SJCRH30 (cell line): ENCODE measurements around the gene NBEA. TPM values are rescaled to one million over a fixed set of nuclear protein-coding genes. Genes with fewer than 3 reads are reported as not detected.

Source experiments
- DNase-seq, 2 experiments: peaks; one replicate each; pipeline ENCODE4 v3.0.0-alpha.2; 2015 to 2020
- H3K27ac ChIP-seq: fragments of 250-450 bp; sonication (Bioruptor Pico); 2 replicates; pipeline ENCODE4 v1.5.1; 2020; ENCODE audit warnings: mild to moderate bottlenecking, moderate library complexity
- H3K27me3 ChIP-seq: fragments of 250-450 bp; sonication (Bioruptor Pico); 2 replicates; pipeline ENCODE4 v1.5.1; 2020; ENCODE audit warnings: mild to moderate bottlenecking, moderate library complexity
- H3K36me3 ChIP-seq: fragments of 250-450 bp; sonication (Bioruptor Pico); 2 replicates; pipeline ENCODE4 v1.5.1; 2020; ENCODE audit warnings: mild to moderate bottlenecking, moderate library complexity
- H3K4me1 ChIP-seq: fragments of 250-450 bp; sonication (Bioruptor Pico); 2 replicates; pipeline ENCODE4 v1.5.1; 2020; ENCODE audit warnings: mild to moderate bottlenecking, moderate library complexity
- H3K4me3 ChIP-seq: fragments of 250-450 bp; sonication (Bioruptor Pico); 2 replicates; pipeline ENCODE4 v1.5.1; 2020; ENCODE audit warnings: mild to moderate bottlenecking, moderate library complexity
- H3K9me3 ChIP-seq: fragments of 250-450 bp; sonication (Bioruptor Pico); replicated peaks from 2 replicates; pipeline ENCODE4 v1.5.1; 2020; ENCODE audit warnings: mild to moderate bottlenecking, moderate library complexity
- total RNA-seq: library from RNA; depleted of rRNA; stranded (reverse); fragments of >200 nt; shearing (Covaris generic); gene quantifications from 2 replicates; pipeline ENCODE4 v1.2.3, GENCODE V29; 2014

NBEA gene
- total RNA-seq, 1 experiment from 2014 or later: 5.3 TPM

DNA sequence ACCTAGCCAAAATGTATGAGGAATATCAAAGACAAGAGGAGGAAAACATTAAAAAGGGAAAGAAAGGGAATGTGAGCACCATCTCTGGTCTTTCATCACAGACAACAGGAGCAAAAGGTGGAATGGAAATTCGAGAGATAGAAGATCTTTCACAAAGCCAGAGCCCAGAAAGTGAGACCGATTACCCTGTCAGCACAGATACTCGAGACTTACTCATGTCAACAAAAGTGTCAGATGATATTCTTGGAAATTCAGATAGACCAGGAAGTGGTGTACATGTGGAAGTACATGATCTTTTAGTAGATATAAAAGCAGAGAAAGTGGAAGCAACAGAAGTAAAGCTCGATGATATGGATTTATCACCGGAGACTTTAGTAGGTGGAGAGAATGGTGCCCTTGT, 217.0 kb downstream of the NBEA start:
- H3K4me1 ChIP-seq: no peaks in the 10 kb centered on the region
- no peaks in the 10 kb centered on the region for H3K9me3 ChIP-seq
- no peak for DNase-seq
- H3K27me3 ChIP-seq: no peaks in the 10 kb centered on the region
- no peak overlapping the region for H3K27ac ChIP-seq
- H3K4me3 ChIP-seq: no peak overlapping the region
- H3K36me3 ChIP-seq: no peaks in the 10 kb centered on the region; the same call in 1 of the 2 replicates

DNA sequence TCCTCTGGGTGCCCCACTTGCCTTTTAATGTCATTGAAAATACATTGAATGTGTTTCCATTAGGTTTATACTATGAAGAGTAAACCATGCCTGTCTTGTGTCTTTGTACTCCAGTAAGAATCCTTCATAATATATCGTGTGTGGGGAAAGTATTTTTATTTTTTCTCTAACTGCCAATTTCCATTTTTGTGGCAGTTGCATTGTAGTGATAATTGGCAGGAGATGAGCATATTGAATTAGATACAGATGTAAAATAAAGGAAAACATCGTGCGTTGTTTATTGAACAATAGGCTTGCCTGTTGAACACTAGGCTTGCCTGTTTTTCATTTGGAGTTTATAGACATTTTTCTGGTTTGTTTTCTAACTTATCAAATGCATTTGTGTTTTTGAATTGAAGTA, 218.8 kb downstream of the NBEA start:
- no peaks in the 10 kb centered on the region for H3K9me3 ChIP-seq
- H3K4me3 ChIP-seq: no peak overlapping the region
- no peaks in the 10 kb centered on the region for H3K4me1 ChIP-seq
- DNase-seq: no peak
- H3K36me3 ChIP-seq: no peaks in the 10 kb centered on the region; the same call in 1 of the 2 replicates
- no peaks in the 10 kb centered on the region for H3K27me3 ChIP-seq
- H3K27ac ChIP-seq: no peak overlapping the region

DNA sequence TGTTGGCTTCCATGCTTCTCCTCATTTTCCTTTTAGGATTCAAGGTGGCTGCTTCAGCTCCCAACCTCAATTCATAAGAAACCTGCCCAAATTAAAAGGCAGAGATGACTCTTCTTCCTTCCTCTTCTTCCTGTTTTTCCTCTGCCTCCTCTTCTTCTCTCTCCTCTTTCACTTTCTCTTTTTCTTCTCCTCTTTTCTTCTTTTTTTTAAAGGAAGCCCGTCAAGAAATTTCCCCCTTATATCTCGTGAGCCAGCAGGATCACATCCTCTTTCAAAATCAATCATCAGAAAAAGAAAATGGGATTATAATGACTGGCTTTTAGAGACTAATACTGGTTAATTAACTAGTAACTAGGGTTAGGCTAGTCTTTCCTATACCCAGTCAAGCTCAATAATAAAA, 220.3 kb downstream of the NBEA start:
- Histone ChIP-seq H3K27me3 (no peaks in the 10 kb centered on the region), H3K4me3 (no peak overlapping the region), H3K36me3 (no peaks in the 10 kb centered on the region), H3K9me3 (no peaks in the 10 kb centered on the region), H3K27ac (no peak overlapping the region), H3K4me1 (no peaks in the 10 kb centered on the region)
- no peak for DNase-seq

DNA sequence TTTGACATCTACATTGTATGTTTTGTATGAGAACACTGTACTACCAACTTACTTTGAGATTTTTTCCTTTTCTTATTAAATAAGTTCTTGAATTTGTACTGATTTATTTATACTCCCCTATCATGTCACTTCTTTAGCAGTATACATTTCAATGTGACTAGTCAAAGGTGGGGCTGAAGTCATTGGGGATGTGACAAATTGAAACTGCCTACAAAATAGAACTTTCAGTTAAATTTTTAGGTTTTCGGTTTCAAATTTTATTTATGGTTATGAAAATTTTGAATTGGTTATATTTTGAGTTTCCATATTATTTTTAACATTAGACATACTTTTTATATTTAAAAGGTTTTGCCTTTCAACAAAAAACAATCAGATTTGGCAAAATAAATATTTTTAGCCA, 221.6 kb downstream of the NBEA start:
- Histone ChIP-seq H3K4me3 (no peak overlapping the region), H3K27me3 (no peaks in the 10 kb centered on the region), H3K27ac (no peak overlapping the region), H3K9me3 (no peaks in the 10 kb centered on the region), H3K4me1 (no peaks in the 10 kb centered on the region), H3K36me3 (no peaks in the 10 kb centered on the region)
- no peak for DNase-seq

DNA sequence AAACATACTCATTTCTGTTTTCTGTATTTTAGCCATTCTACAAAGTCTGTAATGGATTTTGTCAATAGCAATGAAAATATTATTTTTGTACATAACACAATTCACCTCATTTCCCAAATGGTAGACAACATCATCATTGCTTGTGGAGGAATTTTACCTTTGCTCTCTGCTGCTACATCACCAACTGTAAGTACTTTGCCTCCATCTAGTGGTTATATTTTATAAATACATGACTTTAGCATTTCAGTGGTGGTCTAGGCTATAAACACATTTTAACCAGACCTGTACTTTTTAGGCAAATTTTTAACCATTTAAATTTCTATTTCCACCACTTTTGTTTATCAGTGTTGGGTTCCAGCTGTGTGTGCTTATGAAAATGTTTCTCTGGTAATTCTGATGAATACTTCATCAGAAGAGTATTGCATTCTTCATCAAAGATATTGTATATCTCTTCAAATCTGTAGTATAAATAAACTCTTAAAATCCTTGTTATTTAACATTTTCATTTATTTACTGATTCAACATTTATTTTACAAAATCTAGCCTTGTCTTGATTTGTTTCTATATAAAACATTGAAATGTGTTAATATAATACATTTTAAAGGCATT, 222.4 kb downstream of the NBEA start:
- Histone ChIP-seq H3K4me1 (no peaks in the 10 kb centered on the region), H3K4me3 (no peak overlapping the region), H3K36me3 (no peaks in the 10 kb centered on the region), H3K9me3 (no peaks in the 10 kb centered on the region), H3K27me3 (no peaks in the 10 kb centered on the region), H3K27ac (no peak overlapping the region)
- DNase-seq: peak in 1 of 2 experiments; percentile 65

DNA sequence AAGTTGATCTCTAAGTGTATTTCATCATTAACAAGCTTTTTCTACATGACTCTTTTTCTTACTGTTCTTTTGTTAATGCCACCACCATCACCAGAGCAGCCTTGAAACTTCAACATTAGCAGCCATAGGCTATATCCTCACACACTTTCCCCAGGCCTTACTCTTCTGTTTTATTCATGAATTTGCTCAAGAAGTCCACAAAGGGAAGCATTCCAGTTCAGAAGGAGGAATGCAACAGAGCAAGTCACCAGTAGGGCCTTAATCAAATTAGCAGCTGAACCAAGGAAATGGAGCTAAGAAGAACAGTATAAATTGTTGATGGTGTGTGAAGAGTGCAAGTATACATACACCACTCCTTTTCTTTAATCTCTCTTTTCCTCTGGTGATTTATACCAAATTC, 223.1 kb downstream of the NBEA start:
- Histone ChIP-seq H3K4me3 (no peak overlapping the region), H3K9me3 (no peaks in the 10 kb centered on the region), H3K27ac (no peak overlapping the region), H3K4me1 (no peaks in the 10 kb centered on the region), H3K36me3 (no peaks in the 10 kb centered on the region), H3K27me3 (no peaks in the 10 kb centered on the region)
- no peak for DNase-seq

DNA sequence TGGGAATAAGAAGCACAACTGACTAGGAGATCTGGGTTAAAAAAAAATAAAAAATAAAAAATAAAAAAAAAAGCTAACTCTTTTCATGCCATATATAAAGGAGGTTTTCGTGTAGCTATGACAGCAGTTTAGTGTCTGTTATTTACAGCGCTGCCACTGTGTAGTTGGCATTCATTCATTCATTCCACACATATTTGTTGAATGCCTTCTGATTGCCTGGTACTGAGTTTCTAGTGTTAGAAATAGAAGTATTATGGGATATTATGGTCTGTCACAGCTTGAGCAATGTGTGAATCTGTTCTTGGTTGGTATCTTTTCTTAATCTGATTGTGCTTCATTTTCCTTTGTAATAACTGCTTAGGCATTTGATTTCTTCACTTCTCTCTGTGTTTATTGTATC, 237.4 kb downstream of the NBEA start:
- Histone ChIP-seq H3K4me1 (no peaks in the 10 kb centered on the region), H3K4me3 (no peak overlapping the region), H3K36me3 (no peaks in the 10 kb centered on the region), H3K27me3 (no peaks in the 10 kb centered on the region), H3K27ac (no peak overlapping the region), H3K9me3 (no peaks in the 10 kb centered on the region)
- DNase-seq: no peak

DNA sequence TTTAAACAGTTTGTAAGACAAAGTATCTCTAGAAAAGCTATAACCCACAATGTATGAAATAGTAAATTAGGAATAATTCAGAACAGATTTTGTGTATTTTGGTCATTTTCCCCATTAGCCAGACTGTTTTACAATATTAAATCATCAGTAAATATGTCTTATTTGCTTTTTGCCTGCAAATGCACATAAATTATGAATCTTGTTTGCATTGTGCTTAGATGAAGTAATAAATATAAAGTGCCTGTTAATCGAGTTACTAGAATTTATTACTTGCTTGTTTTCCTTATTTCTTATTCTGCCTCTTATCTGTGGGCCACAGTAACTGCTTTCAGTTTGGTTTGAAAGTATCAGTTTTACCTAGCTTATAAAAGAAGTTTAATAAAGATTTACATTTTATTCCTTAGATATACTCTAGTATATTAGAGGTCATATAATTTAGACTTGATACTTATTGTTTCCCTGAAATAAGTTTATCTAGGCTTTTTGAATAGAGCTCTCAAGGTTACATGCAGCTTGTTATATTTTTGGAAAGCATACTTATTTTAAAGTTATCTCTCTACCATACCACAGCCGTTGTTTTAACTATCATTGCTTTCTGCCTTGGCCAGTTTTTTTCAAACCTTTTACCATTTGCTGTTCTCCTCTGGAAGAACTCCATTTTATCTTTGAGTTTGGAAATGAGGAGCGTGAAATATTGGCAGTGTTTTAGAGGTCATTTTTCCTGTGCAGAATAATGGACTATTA, 238.0 kb downstream of the NBEA start:
- Histone ChIP-seq H3K36me3 (no peaks in the 10 kb centered on the region), H3K27me3 (no peaks in the 10 kb centered on the region), H3K4me3 (no peak overlapping the region), H3K9me3 (no peaks in the 10 kb centered on the region), H3K4me1 (no peaks in the 10 kb centered on the region), H3K27ac (no peak overlapping the region)
- DNase-seq: no peak

DNA sequence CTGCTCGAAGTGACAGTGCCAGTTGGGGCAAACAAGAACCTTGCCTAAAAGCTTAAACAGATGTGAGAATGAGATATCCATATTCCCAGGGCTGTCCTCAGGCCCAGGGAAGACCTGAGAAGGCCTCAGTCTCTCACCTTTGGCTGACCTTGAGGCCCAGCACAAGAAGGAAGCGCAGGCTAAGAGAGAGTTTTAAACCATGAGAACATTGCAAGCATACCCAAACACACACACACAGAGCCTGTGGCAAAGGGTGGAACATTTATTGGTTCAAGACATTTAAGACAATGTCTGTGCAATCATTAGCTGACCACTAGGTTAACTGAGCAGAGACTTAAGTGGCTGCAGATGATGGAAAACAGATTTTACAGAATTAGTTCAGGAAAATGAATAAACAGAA, 248.2 kb downstream of the NBEA start:
- no peak overlapping the region for H3K27ac ChIP-seq
- no peaks in the 10 kb centered on the region for H3K9me3 ChIP-seq

DNA sequence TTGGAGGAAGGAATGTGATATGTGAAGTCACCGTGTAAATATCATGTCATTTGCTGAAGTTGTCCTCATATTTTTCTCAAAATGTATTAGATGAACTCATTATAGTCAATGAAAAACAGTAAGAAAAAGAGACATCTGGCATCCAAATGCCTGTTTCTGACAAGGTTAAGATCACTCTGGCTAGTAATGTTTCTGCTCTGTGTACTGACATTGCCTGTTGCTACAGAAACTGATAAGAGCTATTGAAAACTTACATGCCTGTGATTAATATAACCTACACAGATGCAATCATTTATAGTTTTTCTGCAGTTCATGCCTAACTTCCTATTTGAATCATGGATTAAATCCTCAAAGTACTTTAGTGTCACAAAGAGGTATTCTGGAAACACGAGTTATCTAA, 249.8 kb downstream of the NBEA start:
- Histone ChIP-seq H3K4me3 (no peak overlapping the region), H3K27me3 (no peaks in the 10 kb centered on the region), H3K27ac (no peak overlapping the region), H3K9me3 (no peaks in the 10 kb centered on the region), H3K4me1 (no peaks in the 10 kb centered on the region), H3K36me3 (no peaks in the 10 kb centered on the region)
- DNase-seq: no peak

More for the DNA sequence above, 248.2 kb downstream of the NBEA start:
- no peak overlapping the region for H3K4me3 ChIP-seq
- no peaks in the 10 kb centered on the region for H3K27me3 ChIP-seq
- no peaks in the 10 kb centered on the region for H3K36me3 ChIP-seq
- no peaks in the 10 kb centered on the region for H3K4me1 ChIP-seq
- DNase-seq: no peak

DNA sequence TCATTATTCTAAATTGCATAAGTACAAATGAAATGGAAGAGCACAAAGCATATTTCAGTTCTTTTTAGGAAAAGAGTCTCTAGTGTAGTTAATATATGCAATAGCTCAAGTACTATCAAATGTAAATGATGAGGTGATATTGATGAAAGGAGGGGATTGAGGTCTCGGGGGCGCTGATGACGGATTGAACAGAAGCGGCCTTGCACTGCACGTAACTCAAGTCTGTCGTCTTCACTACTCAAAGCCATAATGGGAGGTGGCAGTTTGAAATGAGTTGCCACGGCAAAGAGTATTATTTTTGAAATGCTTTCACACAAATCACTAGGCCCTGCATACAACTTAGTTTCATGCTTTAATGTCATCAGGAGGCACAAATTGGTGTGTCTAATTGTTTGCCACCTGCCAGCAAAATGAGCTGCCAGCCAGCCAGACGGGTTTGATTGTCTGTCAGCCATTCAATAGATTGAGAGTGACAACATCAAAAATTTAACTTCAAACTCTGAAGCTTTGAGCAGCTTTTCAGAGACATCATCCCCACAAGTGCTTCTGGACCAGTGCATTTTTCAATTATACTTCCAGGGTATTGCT, 256.6 kb downstream of the NBEA start:
- H3K36me3 ChIP-seq: no peaks in the 10 kb centered on the region
- no peaks in the 10 kb centered on the region for H3K27me3 ChIP-seq
- H3K27ac ChIP-seq: no peak overlapping the region
- no peaks in the 10 kb centered on the region for H3K4me1 ChIP-seq
- DNase-seq: peak in 1 of 2 experiments; percentile 14
- H3K9me3 ChIP-seq: no peaks in the 10 kb centered on the region
- H3K4me3 ChIP-seq: no peak overlapping the region

DNA sequence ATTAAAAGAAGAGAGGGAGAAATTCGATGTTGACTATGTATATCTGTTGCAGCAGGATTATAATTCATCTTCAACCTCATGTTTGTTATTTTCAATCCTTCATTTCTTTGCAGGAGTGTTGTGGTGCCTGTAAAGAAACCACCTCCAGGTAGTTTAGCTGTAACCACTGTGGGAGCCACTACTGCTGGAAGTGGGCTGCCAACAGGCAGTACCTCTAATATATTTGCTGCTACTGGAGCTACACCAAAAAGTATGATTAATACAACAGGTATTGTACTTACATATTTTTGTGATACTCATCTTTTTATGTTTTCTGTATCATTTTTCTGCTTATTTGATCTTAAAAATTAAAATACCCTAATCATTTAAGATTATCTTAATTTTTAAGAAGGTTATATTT, 266.5 kb downstream of the NBEA start:
- Histone ChIP-seq H3K27ac (no peak overlapping the region), H3K4me3 (no peak overlapping the region), H3K36me3 (no peaks in the 10 kb centered on the region), H3K9me3 (no peaks in the 10 kb centered on the region), H3K4me1 (no peaks in the 10 kb centered on the region), H3K27me3 (no peaks in the 10 kb centered on the region)
- no peak for DNase-seq

DNA sequence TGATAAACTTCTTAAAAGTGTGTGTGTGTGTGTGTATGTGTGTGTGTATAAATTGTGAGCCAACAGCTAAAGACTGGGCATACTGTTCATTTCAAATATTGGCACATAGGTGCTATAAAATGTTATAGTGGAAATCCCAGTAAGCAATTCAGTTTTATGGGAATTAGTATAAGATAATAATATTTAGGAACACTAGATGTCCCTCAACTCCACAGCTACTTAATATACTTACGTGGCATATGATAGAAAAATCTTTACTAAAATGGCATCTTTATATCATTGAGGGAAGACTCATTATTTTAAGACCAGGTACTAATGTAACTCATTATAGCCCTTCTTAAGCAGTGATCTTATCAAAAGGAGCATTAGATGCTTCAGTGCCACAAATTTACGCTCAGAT, 268.2 kb downstream of the NBEA start:
- DNase-seq: no peak
- Histone ChIP-seq H3K36me3 (no peaks in the 10 kb centered on the region), H3K27ac (no peak overlapping the region), H3K27me3 (no peaks in the 10 kb centered on the region), H3K9me3 (no peaks in the 10 kb centered on the region), H3K4me3 (no peak overlapping the region), H3K4me1 (no peaks in the 10 kb centered on the region)

DNA sequence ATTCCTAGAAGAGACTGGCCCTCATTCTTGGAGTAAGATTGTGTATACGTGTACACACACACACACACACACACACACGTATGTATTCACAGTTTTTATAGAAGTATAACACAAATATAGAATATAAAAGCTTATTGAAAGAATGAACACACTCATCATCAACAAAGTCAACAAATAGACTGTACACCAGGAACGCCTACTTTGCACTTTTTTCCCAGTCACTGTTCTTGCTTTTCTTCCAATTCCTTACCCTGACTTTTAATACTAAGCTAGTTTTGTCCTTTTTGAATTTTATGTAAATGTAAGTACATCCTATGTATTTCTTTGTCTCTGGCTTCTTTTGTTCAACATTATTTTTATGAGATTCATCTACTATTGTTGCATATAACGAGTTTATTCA, 269.9 kb downstream of the NBEA start:
- Histone ChIP-seq H3K9me3 (no peaks in the 10 kb centered on the region), H3K27ac (no peak overlapping the region), H3K27me3 (no peaks in the 10 kb centered on the region), H3K36me3 (no peaks in the 10 kb centered on the region), H3K4me3 (no peak overlapping the region), H3K4me1 (no peaks in the 10 kb centered on the region)
- DNase-seq: no peak

DNA sequence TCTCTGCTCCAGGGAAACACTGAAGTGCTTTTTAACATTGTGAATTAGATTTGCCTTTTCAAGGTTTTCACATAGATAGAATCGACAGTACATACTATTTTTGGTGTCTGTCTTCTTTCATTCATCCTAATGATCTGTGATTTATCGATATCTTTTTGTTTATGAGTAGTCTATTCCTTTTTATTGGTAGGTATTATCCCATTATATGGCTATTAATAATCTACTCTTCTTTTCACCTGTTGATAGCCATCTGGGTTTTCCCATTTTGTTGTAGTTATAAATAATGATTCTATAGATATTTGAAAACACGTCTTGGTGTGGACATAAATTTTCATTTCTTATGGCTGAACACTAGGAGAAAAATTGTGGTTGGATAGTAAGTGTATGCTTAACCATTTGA, 271.8 kb downstream of the NBEA start:
- H3K36me3 ChIP-seq: no peaks in the 10 kb centered on the region
- DNase-seq: no peak
- no peaks in the 10 kb centered on the region for H3K27me3 ChIP-seq
- H3K27ac ChIP-seq: no peak overlapping the region
- no peak overlapping the region for H3K4me3 ChIP-seq
- H3K4me1 ChIP-seq: no peaks in the 10 kb centered on the region
- H3K9me3 ChIP-seq: no peaks in the 10 kb centered on the region

DNA sequence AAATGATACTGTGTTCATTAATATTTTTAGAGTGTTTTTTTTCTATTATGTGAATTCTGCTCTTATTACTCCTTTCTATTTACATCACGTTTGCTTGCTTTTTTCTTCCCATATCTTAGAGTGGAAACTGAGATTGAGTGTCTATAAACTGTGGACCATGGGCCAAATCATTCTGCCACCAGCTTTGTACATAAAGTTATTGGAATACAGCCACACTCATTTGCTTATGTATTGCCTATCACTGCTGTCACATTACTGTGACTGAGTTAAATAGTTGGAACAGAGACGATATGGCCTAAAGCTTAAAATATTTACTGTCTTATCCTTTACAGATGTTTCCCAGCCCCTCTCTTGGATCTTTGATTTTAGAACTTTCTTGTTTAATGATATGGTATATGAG, 274.1 kb downstream of the NBEA start:
- H3K4me1 ChIP-seq: no peaks in the 10 kb centered on the region
- no peak overlapping the region for H3K4me3 ChIP-seq
- H3K27ac ChIP-seq: no peak overlapping the region
- no peaks in the 10 kb centered on the region for H3K9me3 ChIP-seq
- H3K27me3 ChIP-seq: no peaks in the 10 kb centered on the region
- no peak for DNase-seq
- no peaks in the 10 kb centered on the region for H3K36me3 ChIP-seq
